Smooth muscle cell (in vitro differentiated cells): ENCODE measurements around the gene PELI2. TPM values are rescaled to one million over a fixed set of nuclear protein-coding genes. Genes with fewer than 3 reads are reported as not detected.

ENCODE experiments used
- DNase-seq: peaks from one replicate; lab custom pipeline; 2025; ENCODE audit not compliant: unreplicated experiment; lab: John Stamatoyannopoulos, UW
- H2AFZ ChIP-seq: fragments of 200-600 bp; sonication (generic); 2 replicates; pipeline ENCODE4 v1.6.0; 2016; ENCODE audit warnings: antibody characterized with exemption, low read depth, mild to moderate bottlenecking
- H3F3A ChIP-seq: fragments of 200-600 bp; sonication (generic); 2 replicates; pipeline ENCODE4 v1.6.0; 2017; ENCODE audit warnings: antibody characterized with exemption, low read depth
- H3K27ac ChIP-seq: fragments of 200-600 bp; sonication (generic); 2 replicates; pipeline ENCODE4 v1.5.1; 2016; ENCODE audit warnings: low read depth, mild to moderate bottlenecking
- H3K27me3 ChIP-seq: fragments of 200-600 bp; sonication (generic); 2 replicates; pipeline ENCODE4 v1.6.1; 2016; ENCODE audit warnings: low read depth, mild to moderate bottlenecking
- H3K36me3 ChIP-seq: fragments of 200-600 bp; sonication (generic); 2 replicates; pipeline ENCODE4 v1.5.1; 2016; ENCODE audit warnings: low read depth
- H3K4me1 ChIP-seq: fragments of 200-600 bp; sonication (generic); 2 replicates; pipeline ENCODE4 v1.5.1; 2016; ENCODE audit warnings: low read depth
- H3K4me2 ChIP-seq: fragments of 200-600 bp; sonication (generic); 2 replicates; pipeline ENCODE4 v1.6.0; 2016; ENCODE audit warnings: mild to moderate bottlenecking
- H3K4me3 ChIP-seq: fragments of 200-600 bp; sonication (generic); 2 replicates; pipeline ENCODE4 v1.5.1; 2016; ENCODE audit warnings: mild to moderate bottlenecking
- H3K79me2 ChIP-seq: fragments of 200-600 bp; sonication (generic); 2 replicates; pipeline ENCODE4 v1.6.0; 2016; ENCODE audit warnings: low read depth, mild to moderate bottlenecking
- H3K9ac ChIP-seq: fragments of 200-600 bp; sonication (generic); 2 replicates; pipeline ENCODE4 v1.6.0; 2016; ENCODE audit warnings: low read depth
- H3K9me3 ChIP-seq: fragments of 200-600 bp; sonication (generic); replicated peaks from 2 replicates; pipeline ENCODE4 v1.5.1; 2016; ENCODE audit warnings: low read depth
- H4K20me1 ChIP-seq: fragments of 200-600 bp; sonication (generic); 2 replicates; pipeline ENCODE4 v1.6.0; 2016; ENCODE audit warnings: low read depth
- WGBS: methylation state at CpG from one replicate; pipeline ENCODE4 v1.1.7; 2016; ENCODE audit warnings: low lambda C conversion rate; 5-methylcytosine and 5-hydroxymethylcytosine counted together
- polyA plus RNA-seq: library from polyadenylated mRNA; unstranded; fragments of >200 nt; fragmentation: Nextera tagmentation; extraction: Ambion mirVana; gene quantifications from 2 replicates; pipeline ENCODE4 v1.2.1, GENCODE V29; 2016
- total RNA-seq: library from RNA; depleted of rRNA; stranded (reverse); fragments of >200 nt; gene quantifications from 2 replicates; pipeline ENCODE4 v1.2.3, GENCODE V29; 2014
- TF ChIP-seq, protein P1 (sequence below): fragments of 200-600 bp; sonication (generic); IDR thresholded peaks from 2 replicates; pipeline ENCODE4 v1.5.1; 2017; ENCODE audit warnings: borderline replicate concordance, mild to moderate bottlenecking, antibody characterized with exemption; ENCODE audit not compliant: insufficient read depth, poor library complexity, severe bottlenecking

The PELI2 gene
- total and polyA plus RNA-seq, 2 experiments from 2014 or later = 4.6 to 9.1 TPM

DNA sequence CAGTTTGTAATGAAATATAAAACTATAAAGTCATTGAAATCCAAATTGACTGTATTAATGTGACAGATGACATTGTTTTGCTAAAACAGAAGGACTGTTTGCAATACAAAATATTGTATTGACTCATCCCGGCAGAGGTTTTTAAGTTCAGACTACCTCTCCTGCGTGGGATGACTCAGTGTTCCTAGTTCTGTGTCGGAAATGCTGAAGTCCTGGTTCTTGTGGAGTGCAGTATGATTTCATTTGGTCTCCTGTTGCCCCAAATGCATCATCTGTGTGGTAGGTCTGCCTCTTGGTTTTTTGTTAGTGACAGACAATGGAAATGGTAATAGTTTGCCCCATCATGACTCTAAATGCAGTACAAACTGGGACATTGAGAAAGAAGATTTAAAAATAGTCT, 27.8 kb downstream of the PELI2 start:
- no peaks in the 10 kb centered on the region for H3F3A ChIP-seq
- no peak overlapping the region for H2AFZ ChIP-seq
- no peak overlapping the region for H3K4me2 ChIP-seq
- H3K36me3 ChIP-seq = no peaks in the 10 kb centered on the region
- H3K79me2 ChIP-seq = peaks cover 43% of the 10 kb centered on the region
- TF ChIP-seq, protein P1, sequence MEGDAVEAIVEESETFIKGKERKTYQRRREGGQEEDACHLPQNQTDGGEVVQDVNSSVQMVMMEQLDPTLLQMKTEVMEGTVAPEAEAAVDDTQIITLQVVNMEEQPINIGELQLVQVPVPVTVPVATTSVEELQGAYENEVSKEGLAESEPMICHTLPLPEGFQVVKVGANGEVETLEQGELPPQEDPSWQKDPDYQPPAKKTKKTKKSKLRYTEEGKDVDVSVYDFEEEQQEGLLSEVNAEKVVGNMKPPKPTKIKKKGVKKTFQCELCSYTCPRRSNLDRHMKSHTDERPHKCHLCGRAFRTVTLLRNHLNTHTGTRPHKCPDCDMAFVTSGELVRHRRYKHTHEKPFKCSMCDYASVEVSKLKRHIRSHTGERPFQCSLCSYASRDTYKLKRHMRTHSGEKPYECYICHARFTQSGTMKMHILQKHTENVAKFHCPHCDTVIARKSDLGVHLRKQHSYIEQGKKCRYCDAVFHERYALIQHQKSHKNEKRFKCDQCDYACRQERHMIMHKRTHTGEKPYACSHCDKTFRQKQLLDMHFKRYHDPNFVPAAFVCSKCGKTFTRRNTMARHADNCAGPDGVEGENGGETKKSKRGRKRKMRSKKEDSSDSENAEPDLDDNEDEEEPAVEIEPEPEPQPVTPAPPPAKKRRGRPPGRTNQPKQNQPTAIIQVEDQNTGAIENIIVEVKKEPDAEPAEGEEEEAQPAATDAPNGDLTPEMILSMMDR = no peak
- WGBS = 54% methylated on average over 3 of the region's 3 CpGs
- H3K9ac ChIP-seq = no peak overlapping the region
- H3K27ac ChIP-seq = no peak overlapping the region
- H3K4me3 ChIP-seq = no peak overlapping the region
- DNase-seq = no peak
- peaks cover 13% of the 10 kb centered on the region for H3K4me1 ChIP-seq
- H4K20me1 ChIP-seq = peaks cover 11% of the 10 kb centered on the region
- no peaks in the 10 kb centered on the region for H3K27me3 ChIP-seq
- H3K9me3 ChIP-seq = no peaks in the 10 kb centered on the region

DNA sequence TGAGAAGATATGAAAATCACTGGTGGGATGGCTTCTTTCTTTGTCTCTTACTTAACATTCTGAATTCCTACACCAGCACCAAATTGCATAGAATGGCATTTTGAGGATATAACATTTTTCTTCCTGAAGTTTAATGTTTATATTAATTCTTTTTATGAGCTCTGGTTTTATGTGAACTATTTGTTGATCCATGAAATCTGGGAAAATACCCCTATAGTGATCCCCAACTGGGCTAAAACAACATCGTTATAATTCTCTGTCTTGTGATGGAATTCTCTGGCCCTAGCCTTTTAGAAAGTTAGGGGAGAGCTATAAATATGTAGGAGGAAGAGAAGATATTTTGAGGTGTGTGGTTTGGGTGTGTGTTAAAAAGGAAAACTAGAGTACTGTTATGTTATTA, 29.2 kb downstream of the PELI2 start:
- Histone ChIP-seq H3K4me3 (no peak overlapping the region), H3K4me2 (no peak overlapping the region), H4K20me1 (peaks cover 11% of the 10 kb centered on the region), H3F3A (no peaks in the 10 kb centered on the region), H3K79me2 (peaks cover 33% of the 10 kb centered on the region), H3K4me1 (peaks cover 13% of the 10 kb centered on the region), H3K9ac (no peak overlapping the region), H2AFZ (no peak overlapping the region), H3K27ac (no peak overlapping the region), H3K9me3 (no peaks in the 10 kb centered on the region), H3K27me3 (no peaks in the 10 kb centered on the region), H3K36me3 (no peaks in the 10 kb centered on the region)
- WGBS = 86% methylated on average over 1 of the region's 1 CpG
- DNase-seq = no peak
- TF ChIP-seq, protein P1 = no peak

DNA sequence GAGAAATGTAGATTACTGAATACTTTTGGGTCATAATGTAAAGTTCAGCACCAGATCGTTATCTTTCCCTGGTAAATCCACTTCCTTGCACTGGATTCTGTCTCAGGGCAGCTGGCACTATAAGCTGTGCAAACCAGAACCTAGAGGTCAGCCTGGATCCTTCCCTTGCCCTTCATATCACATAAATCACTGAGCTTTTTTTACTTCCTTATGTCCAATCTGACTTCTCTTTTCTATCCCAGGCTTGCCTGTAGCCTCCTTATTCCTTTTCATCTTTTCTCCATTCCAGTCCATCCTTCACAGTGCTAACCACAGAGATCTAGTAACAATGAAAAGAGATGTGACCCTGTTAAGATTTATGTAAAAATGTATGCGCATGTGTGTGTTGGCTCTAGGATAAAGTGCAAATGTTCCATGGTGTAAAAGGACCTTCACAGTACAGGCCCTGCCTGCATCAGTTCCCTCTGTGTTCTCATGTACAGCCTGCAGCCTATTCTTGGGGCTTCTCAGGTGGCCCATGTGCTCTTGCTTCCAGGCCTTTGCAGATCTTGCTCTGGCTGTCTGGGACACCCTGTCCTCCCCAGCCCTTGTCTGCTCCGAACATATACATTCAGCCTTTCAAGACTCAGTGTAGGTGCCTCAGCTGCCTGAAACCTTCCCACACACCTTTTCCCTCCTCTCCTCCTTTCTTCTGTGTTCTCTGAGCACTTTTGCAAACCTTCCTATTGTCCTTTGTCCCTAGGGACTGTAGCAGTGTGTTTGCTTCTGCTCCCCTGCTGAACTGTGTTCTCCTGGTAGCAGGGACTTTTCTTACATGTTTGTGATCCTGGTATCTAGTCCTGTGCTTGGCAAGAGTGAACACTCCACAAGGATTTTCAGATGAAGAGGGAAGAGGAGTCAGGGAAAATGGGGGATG, 30.0 kb downstream of the PELI2 start:
- whole genome bisulfite sequencing = 93% methylated on average over 3 of the region's 3 CpGs
- H3K27me3 ChIP-seq = no peaks in the 10 kb centered on the region

More for the DNA sequence above, 30.0 kb downstream of the PELI2 start:
- no peak overlapping the region for H3K4me3 ChIP-seq
- peaks cover 11% of the 10 kb centered on the region for H4K20me1 ChIP-seq
- no peaks in the 10 kb centered on the region for H3F3A ChIP-seq
- no peak overlapping the region for H3K27ac ChIP-seq
- peaks cover 13% of the 10 kb centered on the region for H3K4me1 ChIP-seq
- no peak for DNase-seq
- TF ChIP-seq, protein P1 = no peak
- no peak overlapping the region for H2AFZ ChIP-seq
- no peaks in the 10 kb centered on the region for H3K36me3 ChIP-seq
- no peak overlapping the region for H3K4me2 ChIP-seq
- H3K79me2 ChIP-seq = peaks cover 26% of the 10 kb centered on the region
- H3K9ac ChIP-seq = no peak overlapping the region
- H3K9me3 ChIP-seq = no peaks in the 10 kb centered on the region
